Thoracic aorta (tissue), 2 donors: ENCODE results near the gene STRN3. TPM values are rescaled to one million over a fixed set of nuclear protein-coding genes. Genes with fewer than 3 reads are reported as not detected.
"Not testable (repeated sequence)": the region's sequence is repeated elsewhere in the genome, so short reads cannot be mapped to it uniquely, and the experiment has no call there.

ENCODE experiments used
- ATAC-seq: fragments of 150-250 bp; one replicate; pipeline ENCODE4 v1.8.0; 2017; ENCODE audit warnings: low read depth; ENCODE audit not compliant: insufficient number of reproducible peaks, low FRiP score
- DNase-seq: peaks from one replicate; pipeline ENCODE4 v3.0.0-alpha.2; 2020; ENCODE audit warnings: low spot score
- H3K27ac ChIP-seq, 2 donors: fragments of 200-600 bp; sonication (generic); 1 replicate in 1 of 2; 2 replicates in 1 of 2; pipeline ENCODE4 v1.5.1; 2016; ENCODE audit warnings: mild to moderate bottlenecking in 2 of 2, moderate library complexity in 2 of 2
- H3K27me3 ChIP-seq: fragments of 200-600 bp; sonication (generic); replicated peaks from 2 replicates; pipeline ENCODE4 v1.6.0; 2016; ENCODE audit warnings: mild to moderate bottlenecking; ENCODE audit not compliant: insufficient read depth
- H3K36me3 ChIP-seq: fragments of 200-600 bp; sonication (generic); one replicate; pipeline ENCODE4 v1.5.1; 2016
- H3K4me1 ChIP-seq, 2 donors: fragments of 200-600 bp; sonication (generic); 1 replicate in 1 of 2; 2 replicates in 1 of 2; pipeline versions ENCODE4 v1.5.1 to v1.6.0; 2016; ENCODE audit warnings: low read depth in 2 of 2, mild to moderate bottlenecking in 1 of 2; ENCODE audit not compliant: control insufficient read depth in 1 of 2
- H3K4me3 ChIP-seq: fragments of 200-600 bp; sonication (generic); 2 replicates; pipeline ENCODE4 v1.5.1; 2016; ENCODE audit warnings: mild to moderate bottlenecking
- H3K9me3 ChIP-seq: fragments of 200-600 bp; sonication (generic); 2 replicates; pipeline ENCODE4 v1.5.1; 2016
- total RNA-seq, 2 donors: library from RNA; depleted of rRNA; stranded (reverse); fragments of >200 nt; gene quantifications; one replicate each; pipeline versions ENCODE4 v1.1.0 to v1.2.3, GENCODE V29; 2016
- TF ChIP-seq, protein P1 (sequence below): fragments of 200-600 bp; sonication (generic); IDR thresholded peaks from one replicate; pipeline ENCODE4 v1.5.1; 2019; ENCODE audit warnings: antibody characterized with exemption

STRN3 gene
- total RNA-seq, 2 donors from 2014 or later = 39.5 to 41.2 TPM

GRCh38 chr14:31057035-31057434 lies 30.9 kb upstream of the STRN3 start:
- Histone ChIP-seq H3K4me3 (no peak overlapping the region), H3K36me3 (no peaks in the 10 kb centered on the region), H3K27me3 (no peaks in the 10 kb centered on the region), H3K27ac (no peak overlapping the region), H3K4me1 (peaks cover 0 to 10% of the 10 kb centered on the region in 2 donors), H3K9me3 (no peaks in the 10 kb centered on the region)
- ATAC-seq = no peak
- DNase-seq = no peak
- TF ChIP-seq, protein P1, sequence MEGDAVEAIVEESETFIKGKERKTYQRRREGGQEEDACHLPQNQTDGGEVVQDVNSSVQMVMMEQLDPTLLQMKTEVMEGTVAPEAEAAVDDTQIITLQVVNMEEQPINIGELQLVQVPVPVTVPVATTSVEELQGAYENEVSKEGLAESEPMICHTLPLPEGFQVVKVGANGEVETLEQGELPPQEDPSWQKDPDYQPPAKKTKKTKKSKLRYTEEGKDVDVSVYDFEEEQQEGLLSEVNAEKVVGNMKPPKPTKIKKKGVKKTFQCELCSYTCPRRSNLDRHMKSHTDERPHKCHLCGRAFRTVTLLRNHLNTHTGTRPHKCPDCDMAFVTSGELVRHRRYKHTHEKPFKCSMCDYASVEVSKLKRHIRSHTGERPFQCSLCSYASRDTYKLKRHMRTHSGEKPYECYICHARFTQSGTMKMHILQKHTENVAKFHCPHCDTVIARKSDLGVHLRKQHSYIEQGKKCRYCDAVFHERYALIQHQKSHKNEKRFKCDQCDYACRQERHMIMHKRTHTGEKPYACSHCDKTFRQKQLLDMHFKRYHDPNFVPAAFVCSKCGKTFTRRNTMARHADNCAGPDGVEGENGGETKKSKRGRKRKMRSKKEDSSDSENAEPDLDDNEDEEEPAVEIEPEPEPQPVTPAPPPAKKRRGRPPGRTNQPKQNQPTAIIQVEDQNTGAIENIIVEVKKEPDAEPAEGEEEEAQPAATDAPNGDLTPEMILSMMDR = no peak

DNA sequence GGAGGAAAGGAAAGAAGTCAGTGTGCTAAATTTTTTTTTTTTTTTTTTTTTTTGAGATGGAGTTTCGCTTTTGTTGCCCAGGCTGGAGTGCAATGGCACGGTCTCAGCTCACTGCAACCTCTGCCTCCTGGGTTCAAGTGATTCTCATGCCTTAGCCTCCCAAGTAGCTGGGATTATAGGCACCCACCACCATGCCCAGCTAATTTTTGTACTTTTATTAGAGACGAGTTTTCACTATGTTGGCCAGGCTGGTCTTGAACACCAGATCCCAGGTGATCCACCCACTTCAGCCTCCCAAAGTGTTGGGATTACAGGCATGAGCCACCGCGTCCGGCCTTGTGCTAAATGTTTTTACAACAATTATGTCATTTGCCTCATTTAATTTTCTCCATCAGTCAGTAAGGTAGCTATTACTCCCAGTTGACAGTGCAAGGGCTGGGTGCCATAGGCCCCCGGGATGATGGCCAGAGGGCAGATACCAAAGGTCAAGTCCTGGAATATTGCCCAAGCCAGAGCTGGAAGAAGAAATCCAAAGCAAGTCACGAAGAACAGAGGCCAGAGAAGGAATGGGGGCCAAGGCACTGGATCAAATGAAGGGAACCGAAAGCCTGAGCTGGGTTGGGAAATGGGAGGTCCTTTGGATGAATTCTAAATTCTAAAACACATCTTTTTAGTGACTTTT lies 26.9 kb upstream of the STRN3 start:
- H3K36me3 ChIP-seq, H3K27ac ChIP-seq, DNase-seq, ATAC-seq, H3K27me3 ChIP-seq, H3K9me3 ChIP-seq, H3K4me3 ChIP-seq: not testable (repeated sequence)
- peaks cover 0 to 10% of the 10 kb centered on the region in 2 donors for H3K4me1 ChIP-seq

DNA sequence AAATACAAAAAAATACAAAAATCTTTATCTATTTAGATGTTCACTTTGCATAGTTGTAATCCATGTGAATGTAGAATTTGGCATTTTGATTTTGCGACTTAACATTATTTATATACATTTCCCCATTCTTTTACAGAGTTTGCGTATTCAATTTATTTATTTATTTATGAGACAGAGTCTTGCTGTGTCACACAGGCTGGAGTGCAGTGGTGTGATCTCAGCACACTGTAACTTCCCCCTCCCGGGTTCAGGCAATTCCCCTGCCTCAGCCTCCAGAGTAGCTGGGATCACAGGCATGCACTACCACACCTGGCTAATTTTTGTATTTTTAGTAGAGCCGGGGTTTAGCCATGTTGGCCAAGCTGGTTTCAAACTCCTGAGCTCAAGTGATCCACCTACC lies 25.3 kb upstream of the STRN3 start:
- H3K27me3 ChIP-seq = no peaks in the 10 kb centered on the region
- peaks cover 0 to 10% of the 10 kb centered on the region in 2 donors for H3K4me1 ChIP-seq
- no peaks in the 10 kb centered on the region for H3K9me3 ChIP-seq
- TF ChIP-seq, protein P1 = no peak
- H3K4me3 ChIP-seq = no peak overlapping the region
- ATAC-seq = no peak
- no peaks in the 10 kb centered on the region for H3K36me3 ChIP-seq
- H3K27ac ChIP-seq = no peak overlapping the region
- DNase-seq = no peak

DNA sequence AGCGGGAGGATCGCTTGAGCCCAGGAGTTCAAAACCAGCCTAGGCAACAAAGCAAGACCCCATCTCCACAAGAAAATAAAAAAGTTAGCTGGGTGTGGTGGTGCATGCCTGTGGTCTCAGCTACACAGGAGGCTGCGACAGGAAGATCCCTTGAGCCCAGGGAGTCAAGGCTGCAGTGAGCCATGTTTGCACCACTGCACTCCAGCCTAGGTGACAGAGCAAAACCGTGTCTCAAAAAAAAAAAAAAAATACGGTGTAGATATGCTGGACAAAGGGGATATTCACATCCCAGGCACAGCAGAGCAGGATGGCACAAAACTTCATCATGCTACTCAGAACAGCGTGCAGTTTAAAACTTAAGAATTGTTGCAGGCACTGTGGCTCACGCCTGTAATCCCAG lies 24.8 kb upstream of the STRN3 start:
- no peak overlapping the region for H3K4me3 ChIP-seq
- H3K27ac ChIP-seq = no peak overlapping the region
- H3K27me3 ChIP-seq = no peaks in the 10 kb centered on the region
- H3K9me3 ChIP-seq = no peaks in the 10 kb centered on the region
- H3K36me3 ChIP-seq = no peaks in the 10 kb centered on the region
- ATAC-seq (no peak), DNase-seq (no peak)
- peaks cover 0 to 10% of the 10 kb centered on the region in 2 donors for H3K4me1 ChIP-seq
- TF ChIP-seq, protein P1 = no peak

GRCh38 chr14:31047503-31047902 lies 21.3 kb upstream of the STRN3 start:
- TF ChIP-seq, protein P1 = no peak
- H3K4me3 ChIP-seq = no peak overlapping the region
- H3K9me3 ChIP-seq = no peaks in the 10 kb centered on the region
- no peaks in the 10 kb centered on the region for H3K36me3 ChIP-seq
- no peak for ATAC-seq
- H3K27ac ChIP-seq = no peak overlapping the region
- no peak for DNase-seq
- no peaks in the 10 kb centered on the region for H3K4me1 ChIP-seq
- no peaks in the 10 kb centered on the region for H3K27me3 ChIP-seq
